PC-9 (cell line): ENCODE data around the gene LAMC2. TPM values are rescaled to one million over a fixed set of nuclear protein-coding genes. Genes with fewer than 3 reads are reported as not detected.

ENCODE experiments used
- BruUV-seq: library from RNA; stranded (reverse); fragments of 400-500 nt; replicated peaks from 2 replicates; lab custom pipeline; 2021; lab: Mats Ljungman, UMichigan
- CTCF ChIA-PET: fragments of 300-600 bp; sonication (Branson Sonifier 250); formaldehyde crosslinking; loops from one replicate; lab custom pipeline; 2022; ENCODE audit warnings: antibody characterized with exemption; lab: Charles Lee
- POLR2A ChIA-PET: fragments of 300-600 bp; sonication (Branson Sonifier 250); formaldehyde crosslinking; loops from one replicate; lab custom pipeline; 2022; ENCODE audit warnings: antibody characterized with exemption; ENCODE audit not compliant: unreplicated experiment; lab: Charles Lee
- DNase-seq, 2 experiments: peaks; one replicate each; pipeline versions ENCODE4 v3.0.0 to v3.0.0-alpha.2; 2015 to 2022; ENCODE audit warnings: mixed read lengths in 1 of 2
- H2AFZ ChIP-seq: fragments of 200-600 bp; sonication (generic); 2 replicates; pipeline ENCODE4 v1.8.1; 2017; ENCODE audit warnings: antibody characterized with exemption
- H3F3A ChIP-seq: fragments of 200-600 bp; sonication (generic); 2 replicates; pipeline ENCODE4 v1.8.1; 2017; ENCODE audit warnings: antibody characterized with exemption, mild to moderate bottlenecking, low read depth; ENCODE audit not compliant: insufficient read depth
- H3K27ac ChIP-seq: fragments of 200-600 bp; sonication (generic); 2 replicates; pipeline ENCODE4 v1.6.1; 2016; ENCODE audit warnings: mixed run types
- H3K27me3 ChIP-seq: fragments of 200-600 bp; sonication (generic); 2 replicates; pipeline ENCODE4 v1.6.1; 2016; ENCODE audit warnings: low read depth, mixed run types; ENCODE audit not compliant: insufficient read depth
- H3K36me3 ChIP-seq: fragments of 200-600 bp; sonication (generic); 2 replicates; pipeline ENCODE4 v1.6.1; 2016; ENCODE audit warnings: low read depth, mixed run types
- H3K4me1 ChIP-seq: fragments of 200-600 bp; sonication (generic); replicated peaks from 2 replicates; pipeline ENCODE4 v1.6.1; 2016; ENCODE audit warnings: mixed run types; ENCODE audit not compliant: insufficient read depth
- H3K4me2 ChIP-seq: fragments of 200-600 bp; sonication (generic); 2 replicates; pipeline ENCODE4 v1.6.1; 2017; ENCODE audit warnings: mixed run types
- H3K4me3 ChIP-seq: fragments of 200-600 bp; sonication (generic); 2 replicates; pipeline ENCODE4 v1.6.1; 2016; ENCODE audit warnings: mixed run types
- H3K79me2 ChIP-seq: fragments of 200-600 bp; sonication (generic); 2 replicates; pipeline ENCODE4 v1.6.1; 2017; ENCODE audit warnings: low read depth, mixed run types
- H3K9me2 ChIP-seq: fragments of 200-600 bp; sonication (generic); 2 replicates; pipeline ENCODE4 v1.8.1; 2017; ENCODE audit warnings: mild to moderate bottlenecking; ENCODE audit not compliant: insufficient read depth
- H3K9me3 ChIP-seq: fragments of 200-600 bp; sonication (generic); 2 replicates; pipeline ENCODE4 v1.8.1; 2016; ENCODE audit warnings: low read depth; ENCODE audit not compliant: insufficient read depth
- H4K20me1 ChIP-seq: fragments of 200-600 bp; sonication (generic); 2 replicates; pipeline ENCODE4 v1.8.1; 2017; ENCODE audit not compliant: insufficient read depth
- EZH2 ChIP-seq: fragments of 200-600 bp; sonication (generic); IDR thresholded peaks from 2 replicates; pipeline ENCODE4 v1.8.0; 2017; ENCODE audit warnings: antibody characterized with exemption, low read depth
- intact Hi-C: fragments of 100-400 bp; cut with micrococcal nuclease; formaldehyde crosslinking; loops from one replicate; pipeline ENCODE4 v1.10.0; 2022; ENCODE audit not compliant: unreplicated experiment
- total RNA-seq: library from RNA; stranded (reverse); gene quantifications from 2 replicates; pipeline ENCODE4 v1.2.3, GENCODE V29; 2021
- TF ChIP-seq, protein P1 (sequence below): fragments of 200-600 bp; sonication (generic); conservative IDR thresholded peaks from 2 replicates; pipeline ENCODE4 v1.6.1; 2017; ENCODE audit warnings: mixed run types, antibody characterized with exemption, mild to moderate bottlenecking, moderate library complexity

LAMC2 gene
- total RNA-seq, 1 experiment from 2014 or later, result 109 TPM

DNA sequence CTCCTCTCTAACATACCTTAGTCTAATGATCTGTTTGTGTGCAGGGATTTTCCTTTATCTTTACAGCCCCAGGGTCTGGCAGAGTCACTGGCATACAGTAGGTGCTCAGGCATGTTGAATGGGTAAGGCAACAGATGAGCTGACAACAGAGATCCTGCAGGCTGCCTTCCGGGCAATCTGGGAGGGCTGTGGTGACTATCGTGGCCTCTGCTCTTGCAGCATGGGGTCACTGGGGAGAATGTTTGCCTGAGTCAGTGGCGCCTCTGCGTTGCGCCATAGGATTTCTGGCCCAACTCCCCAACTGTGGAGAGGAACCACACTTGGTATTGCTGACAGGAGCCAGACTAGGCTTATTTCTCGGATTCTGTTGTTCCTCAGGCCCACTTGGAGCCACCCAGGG is 93.8 kb downstream of the LAMC2 start:
- DNase-seq, result peak; percentile 65 to 82
- TF ChIP-seq EZH2, result no peak
- TF ChIP-seq, protein P1, sequence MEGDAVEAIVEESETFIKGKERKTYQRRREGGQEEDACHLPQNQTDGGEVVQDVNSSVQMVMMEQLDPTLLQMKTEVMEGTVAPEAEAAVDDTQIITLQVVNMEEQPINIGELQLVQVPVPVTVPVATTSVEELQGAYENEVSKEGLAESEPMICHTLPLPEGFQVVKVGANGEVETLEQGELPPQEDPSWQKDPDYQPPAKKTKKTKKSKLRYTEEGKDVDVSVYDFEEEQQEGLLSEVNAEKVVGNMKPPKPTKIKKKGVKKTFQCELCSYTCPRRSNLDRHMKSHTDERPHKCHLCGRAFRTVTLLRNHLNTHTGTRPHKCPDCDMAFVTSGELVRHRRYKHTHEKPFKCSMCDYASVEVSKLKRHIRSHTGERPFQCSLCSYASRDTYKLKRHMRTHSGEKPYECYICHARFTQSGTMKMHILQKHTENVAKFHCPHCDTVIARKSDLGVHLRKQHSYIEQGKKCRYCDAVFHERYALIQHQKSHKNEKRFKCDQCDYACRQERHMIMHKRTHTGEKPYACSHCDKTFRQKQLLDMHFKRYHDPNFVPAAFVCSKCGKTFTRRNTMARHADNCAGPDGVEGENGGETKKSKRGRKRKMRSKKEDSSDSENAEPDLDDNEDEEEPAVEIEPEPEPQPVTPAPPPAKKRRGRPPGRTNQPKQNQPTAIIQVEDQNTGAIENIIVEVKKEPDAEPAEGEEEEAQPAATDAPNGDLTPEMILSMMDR, result no peak
- Histone ChIP-seq H3K9me3 (no peaks in the 10 kb centered on the region), H3K4me2 (peak overlapping the region; percentile 57), H2AFZ (no peak overlapping the region), H3F3A (peaks cover 41% of the 10 kb centered on the region), H3K36me3 (no peaks in the 10 kb centered on the region), H3K9me2 (no peaks in the 10 kb centered on the region), H4K20me1 (no peaks in the 10 kb centered on the region), H3K4me1 (peaks cover 61% of the 10 kb centered on the region), H3K4me3 (no peak overlapping the region), H3K27me3 (no peaks in the 10 kb centered on the region), H3K27ac (peak overlapping the region; percentile 96), H3K79me2 (0 out of 2 replicates have a peak, but pooled peaks cover 3% of the 10 kb centered on the region)
- TSS peak; percentile 66 for BruUV-seq
- CTCF ChIA-PET, result interaction anchor here (0.6 to 1.5 kb wide), 3 partner anchors 39 to 249 kb away, joined by 3 to 12 read pairs (median 6); no protein-coding TSS in a partner anchor
- POLR2A ChIA-PET, result interaction anchor here (1.8 kb wide), 1 partner anchor 45 kb away, joined by 12 read pairs; no protein-coding TSS in a partner anchor
- intact Hi-C loops, result loop anchor here (1.0 to 10.0 kb wide), 6 partner anchors 46 to 1195 kb away; partner anchors contain the start of gene LAMC1

DNA sequence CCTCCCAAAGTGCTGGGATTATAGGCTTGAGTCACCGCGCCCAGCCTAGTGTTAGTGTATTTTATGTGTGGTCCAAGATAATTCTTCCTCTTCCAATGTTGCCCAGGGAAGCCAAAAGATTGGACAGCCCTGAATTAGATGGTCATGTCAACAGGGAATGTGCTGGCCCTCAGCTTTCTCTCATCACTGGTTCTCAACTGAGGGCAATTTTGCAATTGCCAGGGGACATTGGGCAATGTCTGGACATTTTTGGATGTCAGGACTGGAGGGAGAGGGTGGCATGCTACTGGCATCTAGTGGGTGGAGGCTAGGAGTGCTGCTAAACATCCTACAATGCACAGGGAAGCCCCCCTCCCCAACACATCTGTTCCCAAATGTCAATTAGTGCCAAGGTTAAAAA is 95.0 kb downstream of the LAMC2 start:
- Histone ChIP-seq H3K9me2 (no peaks in the 10 kb centered on the region), H3K9me3 (no peaks in the 10 kb centered on the region), H3K36me3 (no peaks in the 10 kb centered on the region), H3K4me2 (no peak overlapping the region), H3F3A (peaks cover 40% of the 10 kb centered on the region), H2AFZ (no peak overlapping the region), H3K4me3 (no peak overlapping the region), H3K27me3 (no peaks in the 10 kb centered on the region), H3K4me1 (peaks cover 59% of the 10 kb centered on the region), H3K79me2 (0 out of 2 replicates have a peak, but pooled peaks cover 3% of the 10 kb centered on the region), H4K20me1 (no peaks in the 10 kb centered on the region), H3K27ac (peak overlapping the region; percentile 45; the same call in 1 of the 2 replicates)
- CTCF ChIA-PET, result interaction anchor here (0.9 to 1.5 kb wide), 2 partner anchors 37 to 318 kb away, joined by 3 read pairs; no protein-coding TSS in a partner anchor
- peak in 1 of 2 experiments; percentile 30 for DNase-seq
- TF ChIP-seq EZH2, result no peak
- TF ChIP-seq, protein P1, result no peak
- POLR2A ChIA-PET, result interaction anchor here (0.6 kb wide), 1 partner anchor 354 kb away, joined by 4 read pairs; the partner anchor contains the start of gene ARPC5
- no TSS peak for BruUV-seq
- intact Hi-C loops, result loop anchor here (1.0 to 5.0 kb wide), 7 partner anchors 37 to 404 kb away; partner anchors contain the start of gene SMG7

DNA sequence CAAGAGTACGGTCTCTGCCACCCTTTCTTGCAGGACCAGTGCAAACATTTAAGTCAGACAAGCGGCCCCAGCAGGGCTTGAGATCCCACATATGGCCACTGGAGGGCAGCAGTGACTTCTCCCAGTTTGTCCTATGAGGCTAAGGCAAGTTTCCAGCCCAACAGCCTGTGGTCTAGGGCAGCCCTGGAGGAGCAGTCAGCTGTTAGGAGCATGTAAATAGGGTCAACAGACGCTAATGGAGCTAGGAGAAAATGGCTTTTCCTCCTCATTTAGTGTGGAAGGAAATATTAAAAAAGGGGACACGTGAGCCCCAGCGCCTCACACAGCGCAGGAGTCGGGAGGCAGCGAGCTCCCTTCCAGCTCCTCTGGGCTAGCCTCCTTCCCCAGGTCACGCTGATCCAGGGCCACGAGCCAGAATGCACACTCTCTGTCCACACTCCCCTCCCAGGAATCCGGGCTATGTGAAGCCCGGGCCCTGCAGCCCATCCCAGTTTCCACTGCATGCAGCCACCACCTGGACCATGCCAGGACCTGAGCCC is 95.6 kb downstream of the LAMC2 start:
- Histone ChIP-seq H3K27me3 (no peaks in the 10 kb centered on the region), H3K27ac (peak overlapping the region; percentile 45; the same call in 1 of the 2 replicates), H3K4me1 (peaks cover 54% of the 10 kb centered on the region), H3K4me3 (no peak overlapping the region), H2AFZ (no peak overlapping the region), H3K9me3 (no peaks in the 10 kb centered on the region), H3K4me2 (no peak overlapping the region), H4K20me1 (no peaks in the 10 kb centered on the region), H3K79me2 (0 out of 2 replicates have a peak, but pooled peaks cover 3% of the 10 kb centered on the region), H3F3A (peaks cover 34% of the 10 kb centered on the region), H3K9me2 (no peaks in the 10 kb centered on the region), H3K36me3 (no peaks in the 10 kb centered on the region)
- no TSS peak for BruUV-seq
- intact Hi-C loops, result loop anchor here (1.0 to 5.0 kb wide), 7 partner anchors 37 to 403 kb away; partner anchors contain the start of gene SMG7
- POLR2A ChIA-PET, result interaction anchor here (0.5 to 0.6 kb wide), 2 partner anchors 353 to 354 kb away, joined by 4 to 10 read pairs; partner anchors contain the start of gene ARPC5
- CTCF ChIA-PET, result interaction anchor here (0.9 kb wide), 2 partner anchors 36 to 319 kb away, joined by 3 read pairs; no protein-coding TSS in a partner anchor
- DNase-seq, result peak; percentile 77 to 91
- TF ChIP-seq EZH2, result no peak
- TF ChIP-seq, protein P1, result peak; percentile 96
